H1 (cell line): Measurements from ENCODE around the gene C14orf132. TPM values are rescaled to one million over a fixed set of nuclear protein-coding genes. Genes with fewer than 3 reads are reported as not detected.

ENCODE experiments used
- CTCF ChIA-PET: fragments of 300-600 bp; sonication (Branson Sonifier 250); formaldehyde crosslinking; loops from one replicate; lab custom pipeline; 2021; ENCODE audit not compliant: partially characterized antibody; lab: Charles Lee
- POLR2A ChIA-PET: fragments of 300-600 bp; sonication (Branson Sonifier 250); formaldehyde crosslinking; loops from one replicate; lab custom pipeline; 2021; ENCODE audit warnings: inconsistent platforms; ENCODE audit not compliant: partially characterized antibody; lab: Charles Lee
- DNase-seq, 2 experiments: peaks; one replicate each; pipeline versions ENCODE4 v3.0.0 to v3.0.0-alpha.2; 2010 to 2022; ENCODE audit warnings: low spot score in 2 of 2, low read depth in 1 of 2, mixed read lengths in 1 of 2
- FAIRE-seq: peaks from 2 replicates; lab custom pipeline; 2011; peaks lifted over from hg19 to GRCh38; lab: Jason Lieb, UNC
- H2AFZ ChIP-seq: 2 replicates; pipeline ENCODE4 v1.8.1; 2012; ENCODE audit warnings: low read length, inconsistent platforms
- H2AK5ac ChIP-seq: 2 replicates; pipeline ENCODE4 v1.6.1; 2013; ENCODE audit warnings: low read depth, low read length
- H2BK120ac ChIP-seq: replicated peaks from 2 replicates; pipeline ENCODE3; 2013; ENCODE audit warnings: low read depth, low read length, inconsistent platforms
- H2BK12ac ChIP-seq: 2 replicates; pipeline ENCODE4 v1.6.1; 2013; ENCODE audit warnings: low read depth, low read length
- H2BK15ac ChIP-seq: 2 replicates; pipeline ENCODE4 v1.6.1; 2013; ENCODE audit warnings: low read length
- H2BK20ac ChIP-seq: 2 replicates; pipeline ENCODE4 v1.6.1; 2013; ENCODE audit warnings: low read length
- H2BK5ac ChIP-seq: 2 replicates; pipeline ENCODE4 v1.6.1; 2013; ENCODE audit warnings: low read depth, low read length
- H3K14ac ChIP-seq: 2 replicates; pipeline ENCODE4 v1.6.1; 2013; ENCODE audit warnings: inconsistent platforms; ENCODE audit not compliant: insufficient read length
- H3K18ac ChIP-seq: 2 replicates; pipeline ENCODE4 v1.6.1; 2013; ENCODE audit warnings: low read length; ENCODE audit errors: extremely low read depth
- H3K23ac ChIP-seq: 2 replicates; pipeline ENCODE4 v1.6.1; 2013; ENCODE audit warnings: inconsistent platforms; ENCODE audit not compliant: insufficient read length
- H3K23me2 ChIP-seq: 2 replicates; pipeline ENCODE4 v1.6.1; 2013; ENCODE audit warnings: low read depth, low read length
- H3K27ac ChIP-seq: 2 replicates; pipeline ENCODE4 v1.6.1; 2011; ENCODE audit warnings: low read depth, low read length, inconsistent platforms
- H3K27me3 ChIP-seq, 4 experiments: replicated peaks in 1 of 4; 1 replicate in 1 of 4; 2 replicates in 3 of 4; pipeline versions ENCODE4 v1.6.1 to v1.8.1; 2011 to 2013; ENCODE audit warnings: low read length in 3 of 4, mild to moderate bottlenecking in 3 of 4, inconsistent platforms in 2 of 4, mixed read lengths in 2 of 4, moderate library complexity in 1 of 4; ENCODE audit not compliant: control insufficient read depth in 3 of 4, insufficient read depth in 3 of 4; ENCODE audit errors: extremely low read depth in 1 of 4
- H3K36me3 ChIP-seq, 4 experiments: 2 replicates each; pipeline versions ENCODE4 v1.6.1 to v1.8.1; 2011 to 2013; ENCODE audit warnings: mild to moderate bottlenecking in 4 of 4, low read length in 3 of 4, moderate library complexity in 2 of 4, control low read depth in 1 of 4, inconsistent platforms in 1 of 4; ENCODE audit not compliant: insufficient read depth in 4 of 4, control insufficient read depth in 2 of 4
- H3K4ac ChIP-seq: replicated peaks from 2 replicates; pipeline ENCODE3; 2013; ENCODE audit warnings: low read length, low read depth, mixed read lengths, inconsistent platforms; ENCODE audit not compliant: insufficient read length
- H3K4me1 ChIP-seq, 4 experiments: replicated peaks in 1 of 4; 1 replicate in 1 of 4; 2 replicates in 3 of 4; pipeline versions ENCODE4 v1.6.1 to v1.8.1; 2011 to 2013; ENCODE audit warnings: low read length in 3 of 4, inconsistent platforms in 2 of 4, mixed read lengths in 1 of 4; ENCODE audit not compliant: insufficient read depth in 4 of 4, control insufficient read depth in 3 of 4
- H3K4me2 ChIP-seq, 2 experiments: 2 replicates each; pipeline versions ENCODE4 v1.6.1 to v1.8.1; 2011 to 2013; ENCODE audit warnings: low read depth in 2 of 2, low read length in 2 of 2, control low read depth in 1 of 2, inconsistent platforms in 1 of 2, mild to moderate bottlenecking in 1 of 2; ENCODE audit not compliant: insufficient read depth in 1 of 2
- H3K4me3 ChIP-seq, 4 experiments: fragments of 200-600, 300-600 bp in 1 of 4; sonication (generic), shearing (Covaris generic), sonication (Bioruptor Twin) in 1 of 4; 2 replicates each; pipeline versions ENCODE4 v1.5.1 to v1.8.1; 2011 to 2016; ENCODE audit warnings: low read length in 4 of 4, low read depth in 3 of 4, control low read depth in 2 of 4, inconsistent platforms in 2 of 4, mild to moderate bottlenecking in 2 of 4, mixed read lengths in 1 of 4, moderate library complexity in 1 of 4; ENCODE audit not compliant: insufficient read depth in 2 of 4; ENCODE audit errors: extremely low read depth in 1 of 4
- H3K56ac ChIP-seq: replicated peaks from 2 replicates; pipeline ENCODE3; 2013; ENCODE audit warnings: low read depth, mild to moderate bottlenecking, mixed read lengths, low read length, inconsistent platforms; ENCODE audit not compliant: insufficient read length
- H3K79me1 ChIP-seq: 2 replicates; pipeline ENCODE4 v1.6.1; 2013; ENCODE audit warnings: low read depth, low read length, control low read depth
- H3K79me2 ChIP-seq, 2 experiments: 2 replicates each; pipeline versions ENCODE4 v1.6.1 to v1.8.1; 2012 to 2013; ENCODE audit warnings: low read length in 2 of 2, mild to moderate bottlenecking in 2 of 2, inconsistent platforms in 1 of 2; ENCODE audit not compliant: insufficient read depth in 2 of 2, control insufficient read depth in 1 of 2
- H3K9ac ChIP-seq, 4 experiments: replicated peaks in 1 of 4; 1 replicate in 1 of 4; 2 replicates in 3 of 4; pipeline versions ENCODE4 v1.6.1 to v1.8.1; 2011 to 2013; ENCODE audit warnings: low read depth in 3 of 4, low read length in 3 of 4, control low read depth in 2 of 4, mild to moderate bottlenecking in 2 of 4, moderate library complexity in 2 of 4, inconsistent platforms in 1 of 4; ENCODE audit errors: extremely low read depth in 1 of 4
- H3K9me3 ChIP-seq, 2 experiments: 2 replicates each; pipeline versions ENCODE4 v1.6.1 to v1.8.1; 2012 to 2013; ENCODE audit warnings: mild to moderate bottlenecking in 2 of 2, moderate library complexity in 2 of 2, control low read depth in 1 of 2, inconsistent platforms in 1 of 2, low read depth in 1 of 2, low read length in 1 of 2, mixed read lengths in 1 of 2; ENCODE audit not compliant: insufficient read depth in 2 of 2
- H4K20me1 ChIP-seq, 2 experiments: replicated peaks in 1 of 2; 2 replicates each; pipeline versions ENCODE3 to v1.8.1; 2011 to 2013; ENCODE audit warnings: inconsistent platforms in 2 of 2, low read length in 2 of 2, mild to moderate bottlenecking in 1 of 2; ENCODE audit not compliant: insufficient read depth in 2 of 2, control insufficient read depth in 1 of 2
- H4K5ac ChIP-seq: 2 replicates; pipeline ENCODE4 v1.6.1; 2013; ENCODE audit warnings: low read length, low read depth, mixed read lengths, inconsistent platforms; ENCODE audit not compliant: insufficient read length
- H4K8ac ChIP-seq: 2 replicates; pipeline ENCODE4 v1.8.0; 2013; ENCODE audit warnings: mild to moderate bottlenecking, moderate library complexity, low read length, inconsistent platforms; ENCODE audit not compliant: insufficient read depth; ENCODE audit errors: extremely low read depth
- H4K91ac ChIP-seq: replicated peaks from 2 replicates; pipeline ENCODE3; 2013; ENCODE audit warnings: low read length, mixed read lengths, inconsistent platforms; ENCODE audit not compliant: insufficient read length
- BACH1 ChIP-seq: IDR thresholded peaks from 2 replicates; pipeline ENCODE4 v1.6.1; 2012; ENCODE audit warnings: low read length, improper control_type of control experiment
- BRCA1 ChIP-seq: IDR thresholded peaks from 2 replicates; pipeline ENCODE4 v1.6.1; 2012; ENCODE audit warnings: low read depth, low read length, improper control_type of control experiment
- CBX5 ChIP-seq: fragments of 300-800, 300-1000 bp; sonication (generic); IDR thresholded peaks from 2 replicates; pipeline ENCODE4 v1.7.1; 2016; ENCODE audit warnings: antibody characterized with exemption, low read length, low read depth
- GABPA ChIP-seq: IDR thresholded peaks from 2 replicates; pipeline ENCODE4 v1.6.1; 2011; ENCODE audit warnings: mild to moderate bottlenecking, low read length, moderate library complexity, borderline replicate concordance; ENCODE audit not compliant: insufficient read depth
- GTF2F1 ChIP-seq: IDR thresholded peaks from 2 replicates; pipeline ENCODE4 v1.6.1; 2012; ENCODE audit warnings: low read depth, low read length, improper control_type of control experiment, borderline replicate concordance
- NRF1 ChIP-seq: IDR thresholded peaks from 2 replicates; pipeline ENCODE4 v1.6.1; 2011; ENCODE audit warnings: mild to moderate bottlenecking, low read depth, low read length, improper control_type of control experiment
- PHF8 ChIP-seq: fragments of 200-600 bp; sonication (generic); conservative IDR thresholded peaks from 2 replicates; pipeline ENCODE4 v1.7.1; 2012; ENCODE audit warnings: low read depth, mild to moderate bottlenecking, inconsistent platforms, low read length, moderate library complexity
- POLR2A ChIP-seq, 2 experiments: IDR thresholded peaks; 1 replicate in 1 of 2; 2 replicates in 1 of 2; pipeline ENCODE4 v1.6.1; 2011; ENCODE audit warnings: low read depth in 2 of 2, low read length in 2 of 2, mild to moderate bottlenecking in 2 of 2; ENCODE audit errors: control extremely low read depth in 1 of 2
- SIRT6 ChIP-seq: IDR thresholded peaks from one replicate; pipeline ENCODE4 v1.7.1; 2012; ENCODE audit warnings: low read length, inconsistent platforms
- SIX5 ChIP-seq: IDR thresholded peaks from 2 replicates; pipeline ENCODE4 v1.6.1; 2011; ENCODE audit warnings: mild to moderate bottlenecking, low read depth, low read length
- SP1 ChIP-seq: IDR thresholded peaks from 2 replicates; pipeline ENCODE4 v1.6.1; 2011; ENCODE audit warnings: low read depth, low read length
- SP4 ChIP-seq: IDR thresholded peaks from 2 replicates; pipeline ENCODE4 v1.6.1; 2012; ENCODE audit warnings: low read length, inconsistent platforms
- TAF1 ChIP-seq: IDR thresholded peaks from 2 replicates; pipeline ENCODE4 v1.6.1; 2011; ENCODE audit warnings: mild to moderate bottlenecking, low read depth, low read length
- TEAD4 ChIP-seq: IDR thresholded peaks from 2 replicates; pipeline ENCODE4 v1.6.1; 2012; ENCODE audit warnings: low read depth, low read length, inconsistent platforms, mixed read lengths
- WGBS, 2 experiments: shearing (Covaris generic) in 1 of 2; methylation state at CpG; one replicate each; pipeline versions ENCODE4 v1.1.6 to v1.1.7; 2013 to 2015; ENCODE audit warnings: low lambda C conversion rate in 2 of 2, mixed read lengths in 2 of 2, inconsistent platforms in 1 of 2, low coverage in 1 of 2, missing lambda C conversion rate in 1 of 2; ENCODE audit not compliant: insufficient replicate concordance in 2 of 2, insufficient coverage in 1 of 2, insufficient read length in 1 of 2; ENCODE audit errors: extremely low coverage in 1 of 2, missing lambda C conversion rate in 1 of 2; 5-methylcytosine and 5-hydroxymethylcytosine counted together
- polyA plus RNA-seq, 7 experiments: library from polyadenylated mRNA; depleted of rRNA in 3 of 7; stranded (reverse) in 5 of 7; unstranded in 2 of 7; fragments of >200 nt in 5 of 7; fragments of 200-250 nt in 2 of 7; gene quantifications; 1 replicate in 5 of 7; 2 replicates in 1 of 7; 4 replicates in 1 of 7; pipeline versions ENCODE4 v1.2.1 to v1.2.3, GENCODE V29; 2011 to 2013; ENCODE audit warnings: missing spikeins in 2 of 7, mixed read lengths in 2 of 7
- total RNA-seq: library from RNA; stranded (reverse); fragmentation: NEBNext Ultra II Directional; extraction: Animal tissue kit (Norgen Biotek cat#: 25700); gene quantifications from 2 replicates; pipeline ENCODE4 v1.2.1, GENCODE V29; 2021
- TF ChIP-seq, protein P1 (sequence below): IDR thresholded peaks from 2 replicates; pipeline ENCODE4 v1.6.1; 2012; ENCODE audit warnings: inconsistent platforms

The C14orf132 gene
- total and polyA plus RNA-seq, 2 of the 8 experiments (the other 6 are each of a cell fraction or from before 2014, with no cell fraction given), result 11.7 to 32.5 TPM

DNA sequence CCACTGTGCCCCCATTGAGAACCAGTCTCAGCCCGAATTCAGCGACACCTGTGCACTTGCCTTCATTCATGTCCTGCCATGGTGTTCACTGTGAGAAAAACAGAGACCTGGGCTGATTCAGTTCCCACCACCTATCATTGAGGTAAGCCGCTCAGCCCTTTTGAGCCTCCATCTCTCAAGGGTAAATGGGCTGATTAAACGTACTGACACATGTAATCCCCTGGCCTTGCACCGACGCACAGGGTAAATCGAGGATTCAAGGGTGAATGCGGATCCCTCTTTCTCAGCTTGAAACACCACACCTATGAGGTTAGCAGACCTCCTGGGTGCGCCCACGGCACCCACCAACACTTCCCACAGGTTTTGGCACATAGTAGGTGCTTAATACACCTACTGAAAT is 69.7 kb downstream of the C14orf132 start:
- Histone ChIP-seq H3K79me2 (no peaks in the 10 kb centered on the region), H4K5ac (no peak overlapping the region), H4K8ac (no peak overlapping the region), H3K27me3 (no peaks in the 10 kb centered on the region), H3K9me3 (peaks cover 18 to 20% of the 10 kb centered on the region in 2 experiments), H3K9ac (no peak overlapping the region), H3K36me3 (no peaks in the 10 kb centered on the region), H4K91ac (no peak overlapping the region), H3K4ac (no peak overlapping the region), H3K4me1 (no peaks in the 10 kb centered on the region), H2AFZ (no peak overlapping the region), H2BK20ac (no peak overlapping the region), H2BK15ac (no peak overlapping the region), H3K14ac (no peak overlapping the region), H3K56ac (no peak overlapping the region), H3K23me2 (no peaks in the 10 kb centered on the region), H2BK5ac (no peak overlapping the region), H3K23ac (no peak overlapping the region), H4K20me1 (no peaks in the 10 kb centered on the region), H3K27ac (no peak overlapping the region), H3K4me2 (no peak overlapping the region), H2BK120ac (no peak overlapping the region), H3K4me3 (no peak overlapping the region), H3K18ac (no peak overlapping the region), H3K79me1 (no peaks in the 10 kb centered on the region), H2AK5ac (no peak overlapping the region), H2BK12ac (no peak overlapping the region)
- TF ChIP-seq SIX5 (no peak), BRCA1 (no peak), GTF2F1 (no peak), PHF8 (no peak), NRF1 (no peak), SIRT6 (no peak), BACH1 (no peak), TEAD4 (no peak), SP4 (no peak), GABPA (no peak), SP1 (no peak), CBX5 (no peak), TAF1 (no peak), POLR2A (IDR thresholded peaks at IDR 0.05; ENCODE audit: control extremely low read depth in 1 of 2, low read depth in 2 of 2, low read length in 2 of 2) (no peak)
- TF ChIP-seq, protein P1, sequence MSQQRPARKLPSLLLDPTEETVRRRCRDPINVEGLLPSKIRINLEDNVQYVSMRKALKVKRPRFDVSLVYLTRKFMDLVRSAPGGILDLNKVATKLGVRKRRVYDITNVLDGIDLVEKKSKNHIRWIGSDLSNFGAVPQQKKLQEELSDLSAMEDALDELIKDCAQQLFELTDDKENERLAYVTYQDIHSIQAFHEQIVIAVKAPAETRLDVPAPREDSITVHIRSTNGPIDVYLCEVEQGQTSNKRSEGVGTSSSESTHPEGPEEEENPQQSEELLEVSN, result no peak
- ChIA-PET POLR2A (no interaction called here), CTCF (interaction anchor here (1.2 to 13.0 kb wide), 4 partner anchors 10 to 548 kb away, joined by 3 to 268 read pairs (median 8); no protein-coding TSS in a partner anchor)
- WGBS, 2 experiments, result 94% methylated on average over 10 of the region's 10 CpGs; no CpG with 5 or more reads in 1 of the 2 experiments
- no peak for DNase-seq
- no peak for FAIRE-seq
